Measurements from ENCODE around the gene CTXND1. TPM values are rescaled to one million over a fixed set of nuclear protein-coding genes. Genes with fewer than 3 reads are reported as not detected.

Gene CTXND1
- total and polyA plus RNA-seq, 2 of the 13 experiments (the other 11 are each of a cell fraction or from before 2014, with no cell fraction given): 1.2 to 2.1 TPM

DNA sequence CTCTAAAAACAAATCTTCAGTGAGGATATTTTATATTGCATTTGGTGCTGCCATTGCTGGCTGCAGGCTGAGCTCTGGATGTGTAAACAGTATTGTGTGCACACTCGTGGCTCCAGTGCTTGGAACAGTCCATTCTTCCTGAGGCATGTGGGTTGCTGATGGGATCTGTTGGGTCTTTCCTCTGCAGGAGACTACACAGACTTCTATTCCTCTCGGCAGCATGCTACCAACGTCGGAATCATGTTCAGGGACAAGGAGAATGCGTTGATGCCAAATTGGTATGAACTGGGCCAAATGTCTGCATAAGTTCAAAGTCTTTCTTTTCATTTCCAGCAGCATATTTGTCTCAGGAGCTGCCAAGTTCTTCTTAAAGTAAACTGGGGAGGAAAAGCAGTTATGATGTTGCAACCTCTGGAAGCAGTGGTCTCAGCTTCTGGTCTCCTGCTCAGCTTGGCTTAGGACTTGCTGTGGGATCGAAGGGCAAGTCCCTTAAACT lies 89.9 kb downstream of the CTXND1 start (continued):
- TF ChIP-seq, protein P1, sequence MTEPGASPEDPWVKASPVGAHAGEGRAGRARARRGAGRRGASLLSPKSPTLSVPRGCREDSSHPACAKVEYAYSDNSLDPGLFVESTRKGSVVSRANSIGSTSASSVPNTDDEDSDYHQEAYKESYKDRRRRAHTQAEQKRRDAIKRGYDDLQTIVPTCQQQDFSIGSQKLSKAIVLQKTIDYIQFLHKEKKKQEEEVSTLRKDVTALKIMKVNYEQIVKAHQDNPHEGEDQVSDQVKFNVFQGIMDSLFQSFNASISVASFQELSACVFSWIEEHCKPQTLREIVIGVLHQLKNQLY (CRISPR knock-in tag; IDR thresholded peaks at IDR 0.05): no peak
- TF ChIP-seq MZF1 (CRISPR knock-in tag; IDR thresholded peaks at IDR 0.05; ENCODE audit: borderline replicate concordance): no peak
- TF ChIP-seq NKX3-1 (CRISPR knock-in tag; IDR thresholded peaks at IDR 0.05): no peak
- TF ChIP-seq MYC (CRISPR knock-in tag; IDR thresholded peaks at IDR 0.05; ENCODE audit: borderline replicate concordance): peak; percentile 44; the same call in 1 of the 2 replicates
- 0 out of 2 replicates have a peak, but pooled peaks have one; percentile 36 for TF ChIP-seq RBAK (CRISPR knock-in tag; IDR thresholded peaks at IDR 0.05)
- TF ChIP-seq, protein P2, sequence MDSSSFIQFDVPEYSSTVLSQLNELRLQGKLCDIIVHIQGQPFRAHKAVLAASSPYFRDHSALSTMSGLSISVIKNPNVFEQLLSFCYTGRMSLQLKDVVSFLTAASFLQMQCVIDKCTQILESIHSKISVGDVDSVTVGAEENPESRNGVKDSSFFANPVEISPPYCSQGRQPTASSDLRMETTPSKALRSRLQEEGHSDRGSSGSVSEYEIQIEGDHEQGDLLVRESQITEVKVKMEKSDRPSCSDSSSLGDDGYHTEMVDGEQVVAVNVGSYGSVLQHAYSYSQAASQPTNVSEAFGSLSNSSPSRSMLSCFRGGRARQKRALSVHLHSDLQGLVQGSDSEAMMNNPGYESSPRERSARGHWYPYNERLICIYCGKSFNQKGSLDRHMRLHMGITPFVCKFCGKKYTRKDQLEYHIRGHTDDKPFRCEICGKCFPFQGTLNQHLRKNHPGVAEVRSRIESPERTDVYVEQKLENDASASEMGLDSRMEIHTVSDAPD (CRISPR knock-in tag; IDR thresholded peaks at IDR 0.05): no peak
- TF ChIP-seq ATF7 (IDR thresholded peaks at IDR 0.05): no peak
- no peak for TF ChIP-seq ATF7 (CRISPR knock-in tag; IDR thresholded peaks at IDR 0.05)
- no peak for TF ChIP-seq RNF2 (conservative IDR thresholded peaks at IDR 0.05; ENCODE audit: low read depth)
- TF ChIP-seq ZNF768 (CRISPR knock-in tag; IDR thresholded peaks at IDR 0.05): no peak
- no peak for TF ChIP-seq PITX1 (CRISPR knock-in tag; IDR thresholded peaks at IDR 0.05)
- TF ChIP-seq CHCHD3 (CRISPR knock-in tag; IDR thresholded peaks at IDR 0.05): no peak
- TF ChIP-seq, protein P3, sequence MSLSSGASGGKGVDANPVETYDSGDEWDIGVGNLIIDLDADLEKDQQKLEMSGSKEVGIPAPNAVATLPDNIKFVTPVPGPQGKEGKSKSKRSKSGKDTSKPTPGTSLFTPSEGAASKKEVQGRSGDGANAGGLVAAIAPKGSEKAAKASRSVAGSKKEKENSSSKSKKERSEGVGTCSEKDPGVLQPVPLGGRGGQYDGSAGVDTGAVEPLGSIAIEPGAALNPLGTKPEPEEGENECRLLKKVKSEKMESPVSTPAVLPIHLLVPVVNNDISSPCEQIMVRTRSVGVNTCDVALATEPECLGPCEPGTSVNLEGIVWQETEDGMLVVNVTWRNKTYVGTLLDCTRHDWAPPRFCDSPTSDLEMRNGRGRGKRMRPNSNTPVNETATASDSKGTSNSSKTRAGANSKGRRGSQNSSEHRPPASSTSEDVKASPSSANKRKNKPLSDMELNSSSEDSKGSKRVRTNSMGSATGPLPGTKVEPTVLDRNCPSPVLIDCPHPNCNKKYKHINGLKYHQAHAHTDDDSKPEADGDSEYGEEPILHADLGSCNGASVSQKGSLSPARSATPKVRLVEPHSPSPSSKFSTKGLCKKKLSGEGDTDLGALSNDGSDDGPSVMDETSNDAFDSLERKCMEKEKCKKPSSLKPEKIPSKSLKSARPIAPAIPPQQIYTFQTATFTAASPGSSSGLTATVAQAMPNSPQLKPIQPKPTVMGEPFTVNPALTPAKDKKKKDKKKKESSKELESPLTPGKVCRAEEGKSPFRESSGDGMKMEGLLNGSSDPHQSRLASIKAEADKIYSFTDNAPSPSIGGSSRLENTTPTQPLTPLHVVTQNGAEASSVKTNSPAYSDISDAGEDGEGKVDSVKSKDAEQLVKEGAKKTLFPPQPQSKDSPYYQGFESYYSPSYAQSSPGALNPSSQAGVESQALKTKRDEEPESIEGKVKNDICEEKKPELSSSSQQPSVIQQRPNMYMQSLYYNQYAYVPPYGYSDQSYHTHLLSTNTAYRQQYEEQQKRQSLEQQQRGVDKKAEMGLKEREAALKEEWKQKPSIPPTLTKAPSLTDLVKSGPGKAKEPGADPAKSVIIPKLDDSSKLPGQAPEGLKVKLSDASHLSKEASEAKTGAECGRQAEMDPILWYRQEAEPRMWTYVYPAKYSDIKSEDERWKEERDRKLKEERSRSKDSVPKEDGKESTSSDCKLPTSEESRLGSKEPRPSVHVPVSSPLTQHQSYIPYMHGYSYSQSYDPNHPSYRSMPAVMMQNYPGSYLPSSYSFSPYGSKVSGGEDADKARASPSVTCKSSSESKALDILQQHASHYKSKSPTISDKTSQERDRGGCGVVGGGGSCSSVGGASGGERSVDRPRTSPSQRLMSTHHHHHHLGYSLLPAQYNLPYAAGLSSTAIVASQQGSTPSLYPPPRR (CRISPR knock-in tag; IDR thresholded peaks at IDR 0.05; ENCODE audit: borderline replicate concordance): no peak
- no peak for TF ChIP-seq SMARCE1 (IDR thresholded peaks at IDR 0.05; ENCODE audit: borderline replicate concordance)
- no peak for TF ChIP-seq ETV5 (CRISPR knock-in tag; IDR thresholded peaks at IDR 0.05; ENCODE audit: borderline replicate concordance)
- TF ChIP-seq SAP130 (CRISPR knock-in tag; IDR thresholded peaks at IDR 0.05; ENCODE audit: low read depth): peak; percentile 35; the same call in 1 of the 2 replicates
- no peak for TF ChIP-seq TBX3 (IDR thresholded peaks at IDR 0.05; ENCODE audit: borderline replicate concordance)
- TF ChIP-seq EP300 (IDR thresholded peaks at IDR 0.05; ENCODE audit: low read depth in 2 of 2, low read length in 2 of 2): 0 out of 4 replicates have a peak, but pooled peaks of 1 of the 2 experiments have one; percentile 2
- TF ChIP-seq EP300 (CRISPR knock-in tag; IDR thresholded peaks at IDR 0.05; ENCODE audit: borderline replicate concordance): no peak
- no peak for TF ChIP-seq POGZ (CRISPR knock-in tag; IDR thresholded peaks at IDR 0.05)
- no peak for TF ChIP-seq HNRNPL (IDR thresholded peaks at IDR 0.05; ENCODE audit: low read depth, low read length)
- TF ChIP-seq FOXK2 (IDR thresholded peaks at IDR 0.05): no peak

Measured in HepG2 (cell line).